ENCODE results near the gene SOX13.

Gene SOX13

GRCh38 chr1:204110894-204111633 is 38.1 kb downstream of the SOX13 start:
- DNase-seq (ENCODE audit: low spot score), result no peak
- TF ChIP-seq CTCF (IDR thresholded peaks at IDR 0.05; ENCODE audit: borderline replicate concordance, control extremely low read depth, extremely low read depth, insufficient read depth, missing control alignments), result no peak
- in situ Hi-C loops (cut with MboI; ENCODE audit: low sequenced_read_pairs, unreplicated experiment), result no loop called here

GRCh38 chr1:204112876-204113730 is 40.2 kb downstream of the SOX13 start:
- DNase-seq (ENCODE audit: low spot score), result no peak
- in situ Hi-C loops (cut with MboI; ENCODE audit: low sequenced_read_pairs, unreplicated experiment), result no loop called here
- TF ChIP-seq CTCF (IDR thresholded peaks at IDR 0.05; ENCODE audit: borderline replicate concordance, control extremely low read depth, extremely low read depth, insufficient read depth, missing control alignments), result no peak

- TF ChIP-seq CTCF (IDR thresholded peaks at IDR 0.05; ENCODE audit: borderline replicate concordance, control extremely low read depth, extremely low read depth, insufficient read depth, missing control alignments), result no peak
- in situ Hi-C loops (cut with MboI; ENCODE audit: low sequenced_read_pairs, unreplicated experiment), result no loop called here
- no peak for DNase-seq (ENCODE audit: low spot score)
These were observed 41.0 kb downstream of the SOX13 start for GRCh38 chr1:204113896-204114295.

GRCh38 chr1:204114606-204115005 is 41.7 kb downstream of the SOX13 start:
- in situ Hi-C loops (cut with MboI; ENCODE audit: low sequenced_read_pairs, unreplicated experiment), result no loop called here
- TF ChIP-seq CTCF (IDR thresholded peaks at IDR 0.05; ENCODE audit: borderline replicate concordance, control extremely low read depth, extremely low read depth, insufficient read depth, missing control alignments), result no peak

GRCh38 chr1:204115116-204115515 is 42.2 kb downstream of the SOX13 start:
- TF ChIP-seq CTCF (IDR thresholded peaks at IDR 0.05; ENCODE audit: borderline replicate concordance, control extremely low read depth, extremely low read depth, insufficient read depth, missing control alignments), result no peak
- no peak for DNase-seq (ENCODE audit: low spot score)
- in situ Hi-C loops (cut with MboI; ENCODE audit: low sequenced_read_pairs, unreplicated experiment), result no loop called here

More at GRCh38 chr1:204114606-204115005, 41.7 kb downstream of the SOX13 start:
- DNase-seq (ENCODE audit: low spot score), result no peak

GRCh38 chr1:204116539-204116938 is 43.6 kb downstream of the SOX13 start:
- in situ Hi-C loops (cut with MboI; ENCODE audit: low sequenced_read_pairs, unreplicated experiment), result no loop called here
- TF ChIP-seq CTCF (IDR thresholded peaks at IDR 0.05; ENCODE audit: borderline replicate concordance, control extremely low read depth, extremely low read depth, insufficient read depth, missing control alignments), result no peak

More at GRCh38 chr1:204116539-204116938, 43.6 kb downstream of the SOX13 start:
- no peak for DNase-seq (ENCODE audit: low spot score)

Data from GM13976 (cell line).